ENCODE data around the gene PRRG2. TPM values are rescaled to one million over a fixed set of nuclear protein-coding genes. Genes with fewer than 3 reads are reported as not detected.

Gene PRRG2
- total and polyA plus RNA-seq, 12 donors, result 0.34 to 2.4 (median 0.72) TPM

- ATAC-seq (no peak), DNase-seq (no peak)
- Histone ChIP-seq H3K4me1 (peaks cover 0 to 33% (median 15%) of the 10 kb centered on the region in 9 donors), H3K4me3 (no peak overlapping the region), H3K27me3 (no peaks in the 10 kb centered on the region), H3K9me3 (no peaks in the 10 kb centered on the region), H3K27ac (no peak overlapping the region), H3K36me3 (peaks cover 0 to 88% (median 0%) of the 10 kb centered on the region in 9 donors)
- intact Hi-C loops (cut with DNase I), result no loop called here
- 90 to 94% methylated on average over 22 of the region's 22 CpGs for WGBS, 2 donors
- TF ChIP-seq CTCF (IDR thresholded peaks at IDR 0.05), result no peak
Observed at GRCh38 chr19:49536921-49537462, 44.1 kb upstream of the PRRG2 start.

- no peaks in the 10 kb centered on the region for H3K27me3 ChIP-seq
- H3K9me3 ChIP-seq, result no peaks in the 10 kb centered on the region
- H3K36me3 ChIP-seq, result peaks cover 0 to 92% (median 0%) of the 10 kb centered on the region in 9 donors
- intact Hi-C loops (cut with DNase I), result no loop called here
- no peak overlapping the region for H3K27ac ChIP-seq
- WGBS, 2 donors, result 77 to 88% methylated on average over 5 of the region's 5 CpGs
- H3K4me3 ChIP-seq, result no peak overlapping the region
- DNase-seq (no peak), ATAC-seq (no peak)
- peaks cover 0 to 20% (median 9%) of the 10 kb centered on the region in 9 donors for H3K4me1 ChIP-seq
- no peak for TF ChIP-seq CTCF (IDR thresholded peaks at IDR 0.05)
Observed at GRCh38 chr19:49538643-49539042, 42.5 kb upstream of the PRRG2 start.

GRCh38 chr19:49539192-49539952, 41.7 kb upstream of the PRRG2 start:
- H3K27ac ChIP-seq, result no peak overlapping the region
- ATAC-seq, result no peak
- peaks cover 0 to 89% (median 0%) of the 10 kb centered on the region in 9 donors for H3K36me3 ChIP-seq
- H3K4me1 ChIP-seq, result peaks cover 0 to 13% (median 3%) of the 10 kb centered on the region in 9 donors
- H3K4me3 ChIP-seq, result no peak overlapping the region
- no peak for DNase-seq
- TF ChIP-seq CTCF (IDR thresholded peaks at IDR 0.05), result no peak
- intact Hi-C loops (cut with DNase I), result no loop called here
- no peaks in the 10 kb centered on the region for H3K27me3 ChIP-seq
- H3K9me3 ChIP-seq, result no peaks in the 10 kb centered on the region
- 95 to 97% methylated on average over 13 of the region's 13 CpGs for WGBS, 2 donors

- peaks cover 0 to 12% (median 0%) of the 10 kb centered on the region in 9 donors for H3K4me1 ChIP-seq
- H3K4me3 ChIP-seq, result no peak overlapping the region
- DNase-seq, result no peak
- 94% methylated on average over 6 of the region's 6 CpGs for WGBS, 2 donors
- H3K36me3 ChIP-seq, result peaks cover 0 to 66% (median 0%) of the 10 kb centered on the region in 9 donors
- H3K27ac ChIP-seq, result no peak overlapping the region
- H3K9me3 ChIP-seq, result no peaks in the 10 kb centered on the region
- no peaks in the 10 kb centered on the region for H3K27me3 ChIP-seq
- TF ChIP-seq CTCF (IDR thresholded peaks at IDR 0.05), result no peak
- intact Hi-C loops (cut with DNase I), result loop anchor here in 3 of 10 donors (2.0 to 10.0 kb wide), 3 partner anchors 35 to 147 kb away; partner anchors contain the start of gene FLT3LG (in 1 of the 3)
- no peak for ATAC-seq
Observed at GRCh38 chr19:49541914-49542313, 39.2 kb upstream of the PRRG2 start.

Data from heart right ventricle (tissue), 16 donors.